GM12878 (cell line): ENCODE data around the gene LRRC7.

Source experiments
- ASH2L ChIP-seq: fragments of 300-600, 200-600 bp; sonication (generic); IDR thresholded peaks from 2 replicates; pipeline ENCODE4 v1.6.1; 2017; ENCODE audit warnings: low read depth, mild to moderate bottlenecking, borderline replicate concordance
- ATF7 ChIP-seq: fragments of 450-650 bp; IDR thresholded peaks from 2 replicates; pipeline ENCODE4 v1.6.1; 2016; ENCODE audit warnings: low read depth, mild to moderate bottlenecking
- BACH1 ChIP-seq: fragments of 450-650 bp; IDR thresholded peaks from 2 replicates; pipeline ENCODE4 v1.6.1; 2017; ENCODE audit warnings: mild to moderate bottlenecking, borderline replicate concordance
- CTCF ChIP-seq, 3 experiments: IDR thresholded peaks in 2 of 3; conservative IDR thresholded peaks in 1 of 3; 2 replicates each; pipeline ENCODE4 v1.5.1; 2011; ENCODE audit warnings: low read depth in 3 of 3, low read length in 3 of 3, mild to moderate bottlenecking in 3 of 3, control low read depth in 2 of 3, moderate library complexity in 2 of 3, inconsistent platforms in 1 of 3, mixed read lengths in 1 of 3; ENCODE audit not compliant: control insufficient read depth in 2 of 3, insufficient read depth in 1 of 3; ENCODE audit errors: extremely low read depth in 1 of 3
- MXI1 ChIP-seq: fragments of 150-350 bp; IDR thresholded peaks from 2 replicates; pipeline ENCODE4 v1.6.1; 2011; ENCODE audit warnings: low read depth, mild to moderate bottlenecking, inconsistent platforms, low read length, improper control_type of control experiment
- SP1 ChIP-seq: IDR thresholded peaks from one replicate; pipeline ENCODE4 v1.6.1; 2011; ENCODE audit warnings: low read depth, low read length

DNA sequence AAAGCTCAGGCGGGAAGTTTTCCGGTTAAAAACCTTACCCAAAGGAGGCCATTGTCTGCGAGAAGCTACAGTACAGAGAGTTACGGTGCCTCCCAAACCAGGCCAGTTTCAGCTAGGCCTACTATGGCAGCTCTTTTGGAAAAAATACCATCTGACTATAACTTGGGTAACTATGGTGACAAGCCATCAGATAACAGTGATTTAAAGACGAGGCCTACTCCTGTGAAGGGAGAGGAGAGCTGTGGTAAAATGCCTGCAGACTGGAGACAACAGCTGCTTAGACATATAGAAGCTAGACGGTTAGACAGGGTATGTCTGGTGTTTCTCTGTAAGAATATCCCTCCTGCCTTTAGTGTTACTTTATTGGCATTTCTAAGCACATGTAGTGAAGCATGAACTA is 471.8 kb downstream of the LRRC7 start:
- TF ChIP-seq SP1 (no peak), ASH2L (no peak), CTCF (IDR thresholded peaks at IDR 0.05 in 2 of 3, conservative IDR thresholded peaks at IDR 0.05 in 1 of 3; ENCODE audit: control insufficient read depth in 2 of 3, extremely low read depth in 1 of 3, insufficient read depth in 1 of 3, low read depth in 3 of 3, low read length in 3 of 3) (no peak), BACH1 (no peak), MXI1 (no peak), ATF7 (no peak)
